NCI-H524 treated with DMSO at 0.1 percent for 48 hours (cell line): ENCODE measurements around the gene EPM2AIP1.
"Not testable (repeated sequence)": the region's sequence is repeated elsewhere in the genome, so short reads cannot be mapped to it uniquely, and the experiment has no call there.

Source experiments
- DNase-seq: peaks from one replicate; lab custom pipeline; 2025; lab: John Stamatoyannopoulos, UW

The EPM2AIP1 gene

GRCh38 chr3:36954452-36955134 lies 38.3 kb downstream of the EPM2AIP1 start:
- no peak for DNase-seq

DNA sequence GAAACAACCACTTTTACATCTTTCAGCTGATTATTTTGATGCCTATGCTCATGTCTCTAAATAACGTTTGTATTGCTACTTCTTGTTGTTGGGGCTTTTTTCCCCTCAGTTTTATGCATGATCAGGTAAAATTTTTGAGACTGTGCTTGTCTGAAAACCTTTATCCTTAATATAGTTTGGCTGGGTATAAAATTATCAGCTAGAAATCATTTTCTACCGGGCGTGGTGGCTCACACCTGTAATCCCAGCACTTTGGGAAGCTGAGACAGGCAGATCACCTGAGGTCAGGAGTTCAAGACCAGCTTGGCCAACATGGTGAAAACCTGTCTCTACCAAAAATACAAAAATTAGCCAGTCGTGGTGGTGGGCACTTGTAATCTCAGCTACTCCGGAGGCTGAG lies 45.1 kb downstream of the EPM2AIP1 start:
- not testable (repeated sequence) for DNase-seq

DNA sequence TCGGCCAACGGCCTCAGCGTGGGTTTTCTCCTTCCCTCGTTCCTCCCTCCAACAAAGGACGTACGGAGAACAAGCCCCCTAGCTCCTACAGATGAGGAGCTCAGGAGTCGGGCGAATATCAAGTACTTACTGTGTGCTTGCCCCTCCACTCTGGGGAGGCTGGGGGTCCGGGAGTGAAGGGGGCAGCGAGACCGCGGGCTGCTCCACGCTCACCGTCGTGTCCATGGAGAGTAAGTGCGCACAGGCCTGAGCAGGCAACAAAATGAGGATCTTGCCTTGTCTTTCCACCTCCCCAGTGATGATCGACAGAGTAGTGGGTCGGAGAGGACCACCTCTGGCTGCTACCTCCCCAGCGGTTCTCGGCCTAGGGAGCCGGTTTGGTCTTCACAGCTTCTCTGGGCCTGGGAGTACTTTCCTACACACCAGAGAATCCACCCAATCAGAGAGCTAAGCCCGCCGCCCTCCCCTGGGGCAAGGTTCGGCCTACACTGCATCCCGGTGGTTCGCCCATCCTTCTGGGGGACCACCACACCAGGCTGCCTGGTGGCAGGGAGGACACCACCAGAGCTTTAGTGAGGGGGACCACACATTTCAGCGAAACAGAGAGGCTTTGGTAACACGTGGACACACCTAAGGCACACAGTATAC lies 47.5 kb downstream of the EPM2AIP1 start:
- DNase-seq: no peak

DNA sequence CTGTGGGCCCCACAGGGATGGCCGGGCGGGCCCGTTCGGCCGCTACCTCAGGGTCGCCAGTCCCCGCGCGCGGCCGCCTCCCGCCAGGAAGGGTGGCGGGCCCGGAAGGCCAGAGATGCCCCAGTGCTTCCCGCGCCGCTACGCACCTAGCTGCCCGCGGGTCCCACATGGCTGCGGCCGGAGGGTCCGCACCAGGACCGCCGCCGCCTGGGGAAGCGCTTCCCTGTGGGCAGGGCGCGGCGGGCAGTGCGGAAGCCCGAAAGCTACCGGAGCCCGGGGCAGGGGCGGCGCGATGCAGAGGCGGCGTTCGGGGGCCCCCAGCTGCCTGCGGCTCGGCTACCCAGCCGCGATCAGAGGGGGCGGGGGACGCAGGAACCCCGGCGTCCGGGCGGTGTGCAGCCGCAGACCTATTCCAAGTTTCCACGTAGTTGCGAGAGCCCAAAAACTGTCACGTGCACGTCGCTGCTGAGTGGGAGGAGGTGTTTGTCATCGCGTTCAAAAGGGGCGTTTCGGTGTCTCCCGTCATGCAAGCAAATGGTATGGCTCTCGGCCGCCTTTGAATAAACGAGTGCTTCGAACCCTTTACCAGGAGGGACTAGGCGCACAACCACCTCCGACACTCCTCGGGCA lies 48.2 kb downstream of the EPM2AIP1 start, which contains the start of gene TRANK1:
Gene TRANK1 (minus strand): TSS at position 414 of the 630 bp plus-strand sequence. CDS start 245 bp downstream, at position 169.
- DNase-seq: no peak

- no peak for DNase-seq
These were observed 48.8 kb downstream of the EPM2AIP1 start for GRCh38 chr3:36944012-36944640.

- no peak for DNase-seq
These were observed 49.3 kb downstream of the EPM2AIP1 start for GRCh38 chr3:36943601-36944000.

GRCh38 chr3:36942638-36943248 lies 50.2 kb downstream of the EPM2AIP1 start:
- DNase-seq: no peak

- no peak for DNase-seq
These were observed 51.3 kb downstream of the EPM2AIP1 start for GRCh38 chr3:36941658-36942057.

DNA sequence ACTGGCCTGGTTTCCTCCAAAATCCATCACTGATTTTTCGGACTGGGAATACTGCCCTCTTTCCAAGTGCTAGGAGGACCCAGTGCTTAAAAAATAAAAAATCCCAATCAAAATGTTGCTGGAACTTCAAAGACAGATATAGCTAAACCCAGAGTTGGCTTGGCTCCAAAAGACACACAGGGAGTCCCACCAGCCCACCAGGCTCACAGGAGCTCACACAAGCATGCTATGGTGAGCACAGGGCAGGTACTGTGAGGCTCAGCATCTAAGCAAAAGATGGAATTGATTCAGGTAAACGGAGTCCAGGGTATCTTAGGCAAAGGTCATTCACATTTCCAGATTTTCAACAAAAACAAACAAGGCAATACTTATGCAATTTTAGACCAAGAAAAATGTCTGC lies 51.8 kb downstream of the EPM2AIP1 start:
- DNase-seq: no peak

- DNase-seq: no peak
These were observed 55.4 kb downstream of the EPM2AIP1 start for GRCh38 chr3:36937492-36937891.
